ENCODE measurements around the gene MRTFB. TPM values are rescaled to one million over a fixed set of nuclear protein-coding genes. Genes with fewer than 3 reads are reported as not detected.
A peak's percentile ranks its signal among the peaks of the same experiment; 100 is the strongest.

MRTFB gene
- total and polyA plus RNA-seq, 2 donors (not counting 1 experiment from before 2014, with no cell fraction given), result 8.8 to 9.8 TPM

DNA sequence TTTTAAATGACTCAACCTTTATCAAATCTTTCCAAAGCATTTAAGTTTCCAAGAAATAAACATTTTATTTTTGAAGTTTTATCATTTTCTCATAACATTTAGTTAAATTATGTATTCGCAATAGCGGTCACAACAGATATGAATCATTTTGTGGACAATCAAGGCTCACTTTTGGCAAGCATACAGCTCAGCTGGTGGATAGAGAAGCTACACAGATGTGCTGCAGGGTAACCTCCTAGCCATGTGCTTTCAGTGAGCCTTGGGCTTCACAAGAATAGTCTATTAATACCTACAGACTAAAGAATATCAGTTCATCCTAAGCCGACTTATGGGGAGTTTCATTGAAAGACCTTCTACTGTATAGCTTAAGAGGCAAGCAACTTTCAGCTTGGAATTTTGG, 144.8 kb downstream of the MRTFB start:
- H3K36me3 ChIP-seq (ENCODE audit: control insufficient read depth, insufficient read depth, low read length), result no peaks in the 10 kb centered on the region
- no peaks in the 10 kb centered on the region for H3K27me3 ChIP-seq (ENCODE audit: control insufficient read depth, insufficient read depth, low read length)

GRCh38 chr16:14219983-14220382, 148.9 kb downstream of the MRTFB start:
- no peak overlapping the region for H3K9ac ChIP-seq (ENCODE audit: insufficient read depth, low read length)
- no peak overlapping the region for H2AFZ ChIP-seq (ENCODE audit: low read length)
- DNase-seq (ENCODE audit: low read depth in 2 of 2), result peak in 1 of 2 donors; percentile 16
- H3K36me3 ChIP-seq (ENCODE audit: control insufficient read depth, insufficient read depth, low read length), result no peaks in the 10 kb centered on the region
- H4K20me1 ChIP-seq (ENCODE audit: control insufficient read depth, extremely low read depth, insufficient read depth, low read length), result no peaks in the 10 kb centered on the region
- no peaks in the 10 kb centered on the region for H3K27me3 ChIP-seq (ENCODE audit: control insufficient read depth, insufficient read depth, low read length)
- H3K4me3 ChIP-seq (replicated peaks in 1 of 4; ENCODE audit: control extremely low read depth in 1 of 4, insufficient read depth in 1 of 4, low read depth in 3 of 4, low read length in 4 of 4), result no peak overlapping the region
- TF ChIP-seq CTCF (conservative IDR thresholded peaks at IDR 0.05 in 1 of 2, IDR thresholded peaks at IDR 0.05 in 1 of 2; ENCODE audit: low read depth in 1 of 2, low read length in 2 of 2) (no peak), EZH2 (IDR thresholded peaks at IDR 0.05; ENCODE audit: low read length, missing control alignments) (no peak)
- no peaks in the 10 kb centered on the region for H3K9me3 ChIP-seq (ENCODE audit: control insufficient read depth, insufficient read depth, low read depth, low read length)
- H3K4me2 ChIP-seq (ENCODE audit: extremely low read depth, insufficient read depth, low read length), result no peak overlapping the region
- no peak overlapping the region for H3K27ac ChIP-seq (ENCODE audit: insufficient read depth, low read length)
- no peaks in the 10 kb centered on the region for H3K79me2 ChIP-seq (ENCODE audit: control insufficient read depth, insufficient read depth, low read length)
- H3K4me1 ChIP-seq (ENCODE audit: control insufficient read depth, extremely low read depth, insufficient read depth, low read length), result no peaks in the 10 kb centered on the region

More for the DNA sequence above, 144.8 kb downstream of the MRTFB start:
- Histone ChIP-seq H3K4me3 (replicated peaks in 1 of 4; ENCODE audit: control extremely low read depth in 1 of 4, insufficient read depth in 1 of 4, low read depth in 3 of 4, low read length in 4 of 4) (no peak overlapping the region), H3K9me3 (ENCODE audit: control insufficient read depth, insufficient read depth, low read depth, low read length) (no peaks in the 10 kb centered on the region), H3K4me2 (ENCODE audit: extremely low read depth, insufficient read depth, low read length) (no peak overlapping the region), H4K20me1 (ENCODE audit: control insufficient read depth, extremely low read depth, insufficient read depth, low read length) (no peaks in the 10 kb centered on the region), H3K9ac (ENCODE audit: insufficient read depth, low read length) (no peak overlapping the region), H3K4me1 (ENCODE audit: control insufficient read depth, extremely low read depth, insufficient read depth, low read length) (no peaks in the 10 kb centered on the region), H3K79me2 (ENCODE audit: control insufficient read depth, insufficient read depth, low read length) (no peaks in the 10 kb centered on the region), H3K27ac (ENCODE audit: insufficient read depth, low read length) (no peak overlapping the region), H2AFZ (ENCODE audit: low read length) (no peak overlapping the region)
- TF ChIP-seq EZH2 (IDR thresholded peaks at IDR 0.05; ENCODE audit: low read length, missing control alignments) (no peak), CTCF (conservative IDR thresholded peaks at IDR 0.05 in 1 of 2, IDR thresholded peaks at IDR 0.05 in 1 of 2; ENCODE audit: low read depth in 1 of 2, low read length in 2 of 2) (no peak)
- DNase-seq (ENCODE audit: low read depth in 2 of 2), result peak in 1 of 2 donors; percentile 36

DNA sequence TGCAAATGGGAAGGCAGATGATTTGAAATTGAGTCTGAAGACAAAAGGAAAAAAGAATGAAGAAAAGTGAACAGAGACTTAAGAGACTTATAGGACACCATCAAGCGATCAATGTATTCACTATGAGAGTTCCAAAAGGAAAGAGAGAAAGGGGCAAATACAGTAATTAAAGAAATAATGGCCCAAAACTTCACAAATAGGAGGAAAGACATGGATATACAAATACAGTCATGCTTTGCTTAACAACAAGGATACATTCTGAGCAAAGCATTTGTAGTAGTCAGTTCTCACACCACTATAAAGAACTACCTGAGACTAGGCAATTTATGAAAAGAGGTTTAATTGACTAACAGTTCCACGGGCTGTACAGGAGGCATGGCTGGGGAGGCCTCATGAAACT, 152.5 kb downstream of the MRTFB start:
- Histone ChIP-seq H3K79me2 (ENCODE audit: control insufficient read depth, insufficient read depth, low read length) (no peaks in the 10 kb centered on the region), H3K9ac (ENCODE audit: insufficient read depth, low read length) (no peak overlapping the region), H3K4me2 (ENCODE audit: extremely low read depth, insufficient read depth, low read length) (no peak overlapping the region), H3K36me3 (ENCODE audit: control insufficient read depth, insufficient read depth, low read length) (no peaks in the 10 kb centered on the region), H4K20me1 (ENCODE audit: control insufficient read depth, extremely low read depth, insufficient read depth, low read length) (no peaks in the 10 kb centered on the region), H3K27me3 (ENCODE audit: control insufficient read depth, insufficient read depth, low read length) (no peaks in the 10 kb centered on the region), H3K4me3 (replicated peaks in 1 of 4; ENCODE audit: control extremely low read depth in 1 of 4, insufficient read depth in 1 of 4, low read depth in 3 of 4, low read length in 4 of 4) (no peak overlapping the region), H3K9me3 (ENCODE audit: control insufficient read depth, insufficient read depth, low read depth, low read length) (no peaks in the 10 kb centered on the region), H2AFZ (ENCODE audit: low read length) (no peak overlapping the region), H3K27ac (ENCODE audit: insufficient read depth, low read length) (no peak overlapping the region), H3K4me1 (ENCODE audit: control insufficient read depth, extremely low read depth, insufficient read depth, low read length) (no peaks in the 10 kb centered on the region)
- no peak for DNase-seq (ENCODE audit: low read depth in 2 of 2)
- TF ChIP-seq CTCF (conservative IDR thresholded peaks at IDR 0.05 in 1 of 2, IDR thresholded peaks at IDR 0.05 in 1 of 2; ENCODE audit: low read depth in 1 of 2, low read length in 2 of 2) (no peak), EZH2 (IDR thresholded peaks at IDR 0.05; ENCODE audit: low read length, missing control alignments) (no peak)

Measured in fibroblast of lung (primary cell).